ENCODE data around the gene PEX5L.
"Not testable (repeated sequence)": the region's sequence is repeated elsewhere in the genome, so short reads cannot be mapped to it uniquely, and the experiment has no call there.

PEX5L gene

GRCh38 chr3:180036671-180037455 is at the start of gene PEX5L:
Gene PEX5L, minus strand, starts transcription at chr3:180036937. Its CDS starts 338 bp downstream, at chr3:180036599.
- DNase-seq (ENCODE audit: low read depth, low spot score): no peak

GRCh38 chr3:180085122-180085710 is 48.5 kb upstream of the PEX5L start:
- DNase-seq (ENCODE audit: low read depth, low spot score): no peak

GRCh38 chr3:180082699-180083098 is 46.0 kb upstream of the PEX5L start:
- no peak for DNase-seq (ENCODE audit: low read depth, low spot score)

GRCh38 chr3:180078592-180078991 is 41.9 kb upstream of the PEX5L start:
- DNase-seq (ENCODE audit: low read depth, low spot score): no peak

- DNase-seq (ENCODE audit: low read depth, low spot score): no peak
These were observed 36.8 kb upstream of the PEX5L start for GRCh38 chr3:180073561-180073960.

- no peak for DNase-seq (ENCODE audit: low read depth, low spot score)
These were observed 36.0 kb upstream of the PEX5L start for GRCh38 chr3:180072786-180073185.

- no peak for DNase-seq (ENCODE audit: low read depth, low spot score)
These were observed 34.2 kb upstream of the PEX5L start for GRCh38 chr3:180070925-180071324.

GRCh38 chr3:180068023-180068422 is 31.3 kb upstream of the PEX5L start:
- no peak for DNase-seq (ENCODE audit: low read depth, low spot score)

- no peak for DNase-seq (ENCODE audit: low read depth, low spot score)
These were observed 29.9 kb upstream of the PEX5L start for GRCh38 chr3:180066598-180066997.

- no peak for DNase-seq (ENCODE audit: low read depth, low spot score)
These were observed 27.0 kb upstream of the PEX5L start for GRCh38 chr3:180063783-180064182.

GRCh38 chr3:180062771-180063170 is 26.0 kb upstream of the PEX5L start:
- no peak for DNase-seq (ENCODE audit: low read depth, low spot score)

GRCh38 chr3:180059356-180059755 is 22.6 kb upstream of the PEX5L start:
- DNase-seq (ENCODE audit: low read depth, low spot score): no peak

GRCh38 chr3:180058238-180058637 is 21.5 kb upstream of the PEX5L start:
- no peak for DNase-seq (ENCODE audit: low read depth, low spot score)

- not testable (repeated sequence) for DNase-seq (ENCODE audit: low read depth, low spot score)
These were observed 18.9 kb upstream of the PEX5L start for GRCh38 chr3:180055656-180056055.

GRCh38 chr3:180049391-180049790 is 12.7 kb upstream of the PEX5L start:
- DNase-seq (ENCODE audit: low read depth, low spot score): no peak

- DNase-seq (ENCODE audit: low read depth, low spot score): no peak
These were observed 12.1 kb upstream of the PEX5L start for GRCh38 chr3:180048840-180049239.

- no peak for DNase-seq (ENCODE audit: low read depth, low spot score)
These were observed 11.4 kb upstream of the PEX5L start for GRCh38 chr3:180048103-180048502.

GRCh38 chr3:180040966-180041365 is 4.2 kb upstream of the PEX5L start:
- no peak for DNase-seq (ENCODE audit: low read depth, low spot score)

GRCh38 chr3:180036092-180036670 is 556 bp downstream of the PEX5L start:
- DNase-seq (ENCODE audit: low read depth, low spot score): no peak

GRCh38 chr3:180026997-180027396 is 9.7 kb downstream of the PEX5L start:
- DNase-seq (ENCODE audit: low read depth, low spot score): no peak

- no peak for DNase-seq (ENCODE audit: low read depth, low spot score)
These were observed 18.2 kb downstream of the PEX5L start for GRCh38 chr3:180018543-180018942.

GRCh38 chr3:180017846-180018245 is 18.9 kb downstream of the PEX5L start:
- DNase-seq (ENCODE audit: low read depth, low spot score): no peak

GRCh38 chr3:180011927-180012326 is 24.8 kb downstream of the PEX5L start:
- DNase-seq (ENCODE audit: low read depth, low spot score): no peak
